ENCODE results near the gene SNAP47. TPM values are rescaled to one million over a fixed set of nuclear protein-coding genes. Genes with fewer than 3 reads are reported as not detected.

Gene SNAP47
- total RNA-seq, 2 experiments from 2014 or later = 30.9 to 32.5 TPM

DNA sequence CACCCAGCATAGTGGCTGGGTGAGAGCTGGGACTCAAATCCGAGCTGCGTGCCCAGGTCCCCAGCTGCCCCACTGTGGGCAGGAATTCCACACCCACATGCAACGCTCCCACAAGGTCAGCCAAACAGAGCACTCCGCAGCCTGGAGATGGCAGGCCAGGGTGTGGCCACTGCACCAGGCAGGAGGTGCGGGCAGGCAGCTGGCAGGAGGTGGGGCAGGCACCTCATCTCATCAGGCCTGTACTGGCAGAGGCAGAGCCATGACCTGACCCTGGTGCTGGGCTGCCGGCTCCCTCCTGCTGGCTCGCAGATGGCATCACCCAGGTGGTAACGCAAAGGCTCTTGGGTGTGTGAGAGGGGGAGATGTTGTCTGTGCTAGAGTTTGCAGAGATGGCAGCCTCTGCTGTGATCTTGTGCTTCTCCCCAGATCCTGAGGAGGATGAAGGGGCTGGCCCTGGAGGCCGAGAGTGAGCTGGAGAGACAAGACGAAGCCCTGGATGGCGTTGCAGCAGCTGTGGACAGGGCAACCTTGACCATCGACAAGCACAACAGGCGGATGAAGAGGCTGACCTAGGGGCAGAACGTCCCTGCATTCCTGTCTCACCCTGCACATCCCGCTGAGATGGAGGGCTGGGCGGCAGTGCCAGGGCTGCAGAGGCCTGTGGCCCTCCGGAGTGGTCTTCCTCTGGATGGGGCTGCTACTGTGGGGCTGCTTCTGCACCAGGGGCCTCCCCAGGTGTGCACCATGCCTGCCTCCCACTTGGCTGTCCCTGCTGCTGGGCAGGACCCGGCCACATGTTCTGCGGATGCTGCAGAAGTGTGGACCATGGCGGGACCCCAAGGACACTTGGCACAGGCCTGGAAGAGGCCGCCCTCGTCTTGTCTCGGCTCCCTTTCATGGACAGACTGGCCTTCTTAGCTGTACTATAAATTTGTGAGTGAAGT is 45.1 kb downstream of the SNAP47 start:
- Mint-ChIP-seq H3K9me3 (no peaks in the 10 kb centered on the region), H3K36me3 (no peaks in the 10 kb centered on the region), H3K4me3 (no peak overlapping the region), H3K27ac (no peak overlapping the region), H3K4me1 (ENCODE audit: low read depth) (peaks cover under 1% of the 10 kb centered on the region), H3K27me3 (no peaks in the 10 kb centered on the region)
- ChIA-PET CTCF (no interaction called here), POLR2A (no interaction called here)
- intact Hi-C loops (cut with micrococcal nuclease) = no loop called here
- DNase-seq = no peak

- intact Hi-C loops (cut with micrococcal nuclease) = no loop called here
- Mint-ChIP-seq H3K36me3 (no peaks in the 10 kb centered on the region), H3K27me3 (no peaks in the 10 kb centered on the region), H3K4me3 (no peak overlapping the region), H3K27ac (no peak overlapping the region), H3K4me1 (ENCODE audit: low read depth) (peaks cover 3% of the 10 kb centered on the region), H3K9me3 (no peaks in the 10 kb centered on the region)
- POLR2A ChIA-PET = no interaction called here
- no peak for DNase-seq
- CTCF ChIA-PET = no interaction called here
Observed at GRCh38 chr1:227781314-227781930, 46.2 kb downstream of the SNAP47 start.

DNA sequence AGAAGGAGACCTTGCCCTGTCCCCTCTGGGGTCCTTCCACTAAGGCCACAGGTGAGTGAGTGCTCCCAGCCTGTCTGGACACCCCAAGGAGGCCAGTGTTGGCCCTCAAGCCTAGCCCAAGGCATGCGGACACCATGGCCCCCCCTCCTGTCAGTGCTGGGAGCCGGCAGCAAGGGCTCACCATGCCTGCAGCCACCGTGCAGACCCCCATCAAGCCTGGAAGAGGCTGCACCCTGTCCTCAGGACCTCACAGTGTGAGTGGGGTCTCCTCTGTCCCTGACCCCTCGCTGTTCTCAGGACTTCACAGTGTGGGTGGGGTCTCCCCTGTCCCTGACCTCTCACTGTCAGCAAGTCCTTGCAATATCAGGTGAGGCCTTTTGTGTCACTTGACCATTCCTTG is 47.0 kb downstream of the SNAP47 start:
- intact Hi-C loops (cut with micrococcal nuclease) = no loop called here
- no peaks in the 10 kb centered on the region for H3K36me3 Mint-ChIP-seq
- no peak for DNase-seq
- POLR2A ChIA-PET = no interaction called here
- CTCF ChIA-PET = no interaction called here
- H3K4me1 Mint-ChIP-seq (ENCODE audit: low read depth) = peaks cover 7% of the 10 kb centered on the region
- H3K4me3 Mint-ChIP-seq = no peak overlapping the region
- no peak overlapping the region for H3K27ac Mint-ChIP-seq
- H3K27me3 Mint-ChIP-seq = no peaks in the 10 kb centered on the region
- no peaks in the 10 kb centered on the region for H3K9me3 Mint-ChIP-seq

- H3K36me3 Mint-ChIP-seq = no peaks in the 10 kb centered on the region
- H3K9me3 Mint-ChIP-seq = no peaks in the 10 kb centered on the region
- CTCF ChIA-PET = no interaction called here
- intact Hi-C loops (cut with micrococcal nuclease) = loop anchor here (5.0 kb wide), 1 partner anchor 297 kb away; the partner anchor contains the start of gene ARF1
- POLR2A ChIA-PET = no interaction called here
- H3K4me3 Mint-ChIP-seq = no peak overlapping the region
- H3K27me3 Mint-ChIP-seq = no peaks in the 10 kb centered on the region
- DNase-seq = no peak
- no peak overlapping the region for H3K27ac Mint-ChIP-seq
- H3K4me1 Mint-ChIP-seq (ENCODE audit: low read depth) = peaks cover 11% of the 10 kb centered on the region
Observed at GRCh38 chr1:227785094-227785804, 50.0 kb downstream of the SNAP47 start.

DNA sequence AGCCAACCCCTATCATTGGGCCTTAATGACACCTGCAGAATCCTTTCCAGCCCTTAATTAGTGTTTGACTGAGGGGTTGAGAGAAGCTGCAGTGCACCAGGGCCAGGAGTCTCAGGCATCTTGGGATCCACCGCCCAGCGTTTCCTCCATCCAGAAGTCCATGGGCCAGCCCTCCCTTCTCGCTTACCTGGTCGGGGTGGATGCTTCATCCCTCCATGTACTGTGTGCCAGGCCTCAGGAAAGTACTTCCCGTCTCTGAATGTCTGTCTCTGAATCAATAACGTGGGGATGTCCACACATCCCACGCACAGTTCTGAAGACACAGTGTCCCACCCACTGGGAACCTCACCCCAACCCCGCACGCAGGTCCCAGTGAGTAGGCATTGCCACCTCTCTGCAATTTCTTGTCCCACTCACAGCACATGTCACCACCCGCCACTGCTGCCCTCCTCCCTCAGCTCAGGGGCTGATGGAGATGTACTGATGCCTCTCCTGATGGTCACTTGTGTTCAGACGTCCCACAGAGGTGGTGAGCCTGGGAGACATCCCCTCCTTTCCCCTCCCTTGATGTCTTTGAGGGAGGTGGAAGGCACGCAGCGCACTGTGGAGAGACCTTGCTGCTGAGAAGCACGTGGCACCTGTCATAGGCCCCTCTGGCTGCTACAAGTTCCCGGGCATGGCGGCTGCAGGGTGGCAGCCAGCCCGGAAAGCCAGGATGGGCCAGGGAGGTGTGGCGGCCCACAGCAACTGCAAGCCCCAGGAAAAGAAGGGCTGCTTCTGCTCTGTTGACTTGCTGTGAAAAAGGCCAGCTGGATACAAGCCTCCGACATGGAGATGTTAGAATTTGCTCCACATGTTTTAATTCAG is 50.8 kb downstream of the SNAP47 start:
- peaks cover 11% of the 10 kb centered on the region for H3K4me1 Mint-ChIP-seq (ENCODE audit: low read depth)
- CTCF ChIA-PET = interaction anchor here (1.0 to 2.8 kb wide), 2 partner anchors 24 to 168 kb away, joined by 3 to 17 read pairs; no protein-coding TSS in a partner anchor
- no peak overlapping the region for H3K4me3 Mint-ChIP-seq
- POLR2A ChIA-PET = no interaction called here
- no peak for DNase-seq
- no peak overlapping the region for H3K27ac Mint-ChIP-seq
- H3K9me3 Mint-ChIP-seq = no peaks in the 10 kb centered on the region
- H3K27me3 Mint-ChIP-seq = no peaks in the 10 kb centered on the region
- intact Hi-C loops (cut with micrococcal nuclease) = loop anchor here (5.0 kb wide), 1 partner anchor 296 kb away; the partner anchor contains the start of gene ARF1
- no peaks in the 10 kb centered on the region for H3K36me3 Mint-ChIP-seq

DNA sequence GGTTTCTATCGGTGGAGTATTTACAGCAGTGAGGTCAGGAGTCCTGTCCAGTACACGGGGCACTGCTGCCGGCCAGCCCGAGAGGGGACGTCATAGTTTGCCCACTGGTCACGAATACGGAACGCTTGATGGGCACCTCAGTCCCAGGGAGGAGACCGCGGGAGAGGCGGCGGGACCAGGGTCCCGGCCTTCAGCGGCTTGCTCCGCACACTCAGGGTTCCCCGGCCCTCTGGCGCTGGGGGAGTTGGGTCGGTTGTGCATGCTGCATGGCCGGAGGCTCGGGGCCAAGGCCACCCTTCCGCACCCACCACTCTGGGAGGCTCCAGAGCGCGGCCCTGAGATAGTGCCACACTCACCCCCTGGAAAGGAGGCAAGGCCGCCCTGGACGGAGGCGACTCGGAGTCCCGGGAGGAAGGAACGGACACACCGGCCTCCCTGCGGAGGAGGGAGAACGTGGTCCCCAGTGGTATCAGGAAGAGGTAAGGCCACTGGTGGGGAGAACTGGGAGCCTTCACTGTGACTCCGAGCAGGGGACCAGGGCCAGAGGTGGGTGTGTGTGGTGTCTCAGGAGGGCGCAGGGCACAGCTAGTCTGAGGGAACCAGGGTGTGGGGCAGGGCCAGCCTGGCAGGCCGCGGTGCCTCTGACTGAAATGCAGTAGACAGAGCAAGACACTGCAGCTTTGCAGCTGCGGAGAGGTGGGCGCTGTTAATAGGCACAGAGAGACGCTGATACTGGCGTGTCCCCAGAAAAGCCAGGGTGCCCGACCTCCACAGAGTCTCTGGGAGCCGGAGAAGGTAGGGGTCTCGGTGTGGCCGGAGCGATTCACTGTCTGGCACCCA is 51.7 kb downstream of the SNAP47 start:
- H3K4me3 Mint-ChIP-seq = peak overlapping the region; percentile 68
- intact Hi-C loops (cut with micrococcal nuclease) = loop anchor here (5.0 kb wide), 1 partner anchor 295 kb away; the partner anchor contains the start of gene ARF1
- H3K36me3 Mint-ChIP-seq = no peaks in the 10 kb centered on the region
- H3K27me3 Mint-ChIP-seq = no peaks in the 10 kb centered on the region
- ChIA-PET CTCF (interaction anchor here (1.0 to 2.8 kb wide), 2 partner anchors 24 to 167 kb away, joined by 3 to 17 read pairs; no protein-coding TSS in a partner anchor), POLR2A (no interaction called here)
- no peak for DNase-seq
- no peaks in the 10 kb centered on the region for H3K9me3 Mint-ChIP-seq
- H3K27ac Mint-ChIP-seq = no peak overlapping the region
- peaks cover 11% of the 10 kb centered on the region for H3K4me1 Mint-ChIP-seq (ENCODE audit: low read depth)

DNA sequence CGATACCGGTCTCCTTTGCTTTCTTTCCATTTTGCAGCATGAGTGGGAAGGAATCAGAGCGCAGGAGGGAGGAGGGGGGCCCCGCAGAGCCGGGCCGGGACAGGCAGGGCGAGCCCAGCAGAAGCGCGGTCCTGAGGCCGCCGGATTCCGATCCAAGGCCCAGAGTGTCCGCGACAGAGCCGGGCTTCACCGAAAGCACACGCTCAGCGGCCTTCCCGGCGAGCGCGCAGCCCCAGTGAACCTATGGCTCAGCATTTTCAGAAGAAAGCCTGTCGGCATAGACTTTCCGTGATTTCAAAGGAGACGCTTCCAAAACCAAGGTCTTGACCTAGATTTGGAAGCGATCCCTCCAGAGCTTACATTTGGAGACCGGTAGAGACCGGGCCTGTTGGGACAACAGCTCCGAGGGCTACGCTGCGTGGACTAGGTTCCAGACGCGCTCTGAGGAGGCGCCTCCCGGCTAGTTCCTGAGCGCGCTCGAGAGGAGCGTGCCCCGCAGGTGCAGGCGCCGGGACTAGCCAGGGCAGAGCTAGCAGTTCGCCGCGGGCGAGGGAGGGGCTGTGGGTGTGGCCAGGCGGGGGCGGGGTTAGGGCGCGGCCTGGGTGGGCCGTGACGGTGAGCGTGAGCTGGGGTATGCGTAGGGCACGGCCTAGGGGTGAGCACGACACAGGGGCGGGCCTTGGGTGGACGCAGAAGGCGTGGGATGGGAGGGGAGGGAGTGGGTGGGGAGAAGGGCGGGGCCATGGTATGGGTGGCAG is 52.5 kb downstream of the SNAP47 start:
- DNase-seq = peak; percentile 97
- Mint-ChIP-seq H3K27ac (no peak overlapping the region), H3K36me3 (no peaks in the 10 kb centered on the region), H3K27me3 (no peaks in the 10 kb centered on the region), H3K4me1 (ENCODE audit: low read depth) (peaks cover 11% of the 10 kb centered on the region), H3K9me3 (no peaks in the 10 kb centered on the region), H3K4me3 (peak overlapping the region; percentile 68)
- POLR2A ChIA-PET = interaction anchor here (1.0 kb wide), 1 partner anchor 166 kb away, joined by 3 read pairs; no protein-coding TSS in a partner anchor
- CTCF ChIA-PET = interaction anchor here (1.0 to 2.8 kb wide), 3 partner anchors 22 to 166 kb away, joined by 3 to 17 read pairs (median 5); no protein-coding TSS in a partner anchor
- intact Hi-C loops (cut with micrococcal nuclease) = loop anchor here (1.0 to 5.0 kb wide), 5 partner anchors 25 to 378 kb away; partner anchors contain the start of genes ARF1, GUK1, IBA57 and JMJD4

- intact Hi-C loops (cut with micrococcal nuclease) = loop anchor here (1.0 to 5.0 kb wide), 5 partner anchors 26 to 377 kb away; partner anchors contain the start of genes ARF1, GUK1, IBA57 and JMJD4
- Mint-ChIP-seq H3K36me3 (no peaks in the 10 kb centered on the region), H3K27me3 (no peaks in the 10 kb centered on the region), H3K27ac (no peak overlapping the region), H3K4me1 (ENCODE audit: low read depth) (peaks cover 11% of the 10 kb centered on the region), H3K4me3 (peak overlapping the region; percentile 71), H3K9me3 (no peaks in the 10 kb centered on the region)
- CTCF ChIA-PET = interaction anchor here (1.0 to 2.8 kb wide), 3 partner anchors 23 to 165 kb away, joined by 3 to 17 read pairs (median 5); no protein-coding TSS in a partner anchor
- POLR2A ChIA-PET = interaction anchor here (1.0 kb wide), 1 partner anchor 165 kb away, joined by 3 read pairs; no protein-coding TSS in a partner anchor
- DNase-seq = no peak
Observed at GRCh38 chr1:227788271-227789083, 53.2 kb downstream of the SNAP47 start.

- Mint-ChIP-seq H3K36me3 (no peaks in the 10 kb centered on the region), H3K27me3 (no peaks in the 10 kb centered on the region), H3K9me3 (no peaks in the 10 kb centered on the region), H3K4me1 (ENCODE audit: low read depth) (peaks cover 11% of the 10 kb centered on the region), H3K4me3 (peak overlapping the region; percentile 71), H3K27ac (no peak overlapping the region)
- POLR2A ChIA-PET = no interaction called here
- intact Hi-C loops (cut with micrococcal nuclease) = loop anchor here (2.0 to 5.0 kb wide), 2 partner anchors 55 to 293 kb away; partner anchors contain the start of genes ARF1, JMJD4 and SNAP47
- CTCF ChIA-PET = no interaction called here
- DNase-seq = no peak
Observed at GRCh38 chr1:227789084-227790033, 54.1 kb downstream of the SNAP47 start.
